Measurements from ENCODE around the gene POLR1G.
"Not testable (repeated sequence)": the region's sequence is repeated elsewhere in the genome, so short reads cannot be mapped to it uniquely, and the experiment has no call there.

GRCh38 chr19:45410330-45410729 lies 3.9 kb downstream of the POLR1G start:
- TF ChIP-seq POLR2A (conservative IDR thresholded peaks at IDR 0.05): peak; percentile 58
- not testable (repeated sequence) for TF ChIP-seq RNF219 (CRISPR knock-in tag; IDR thresholded peaks at IDR 0.05); MAX (CRISPR knock-in tag; IDR thresholded peaks at IDR 0.05); ZNF311 (CRISPR knock-in tag; IDR thresholded peaks at IDR 0.05); CTCF (IDR thresholded peaks at IDR 0.05 in 2 of 3, conservative IDR thresholded peaks at IDR 0.05 in 1 of 3; ENCODE audit: insufficient read depth in 2 of 3, low read depth in 1 of 3, low read length in 3 of 3); POLR3A (IDR thresholded peaks at IDR 0.05; ENCODE audit: borderline replicate concordance, extremely low read depth, insufficient read depth, insufficient read length); LCOR (CRISPR knock-in tag; IDR thresholded peaks at IDR 0.05); RAD51 (IDR thresholded peaks at IDR 0.05; ENCODE audit: borderline replicate concordance, low read depth)

Measured in K562 (cell line).